Measurements from ENCODE around the gene WDR82. TPM values are rescaled to one million over a fixed set of nuclear protein-coding genes. Genes with fewer than 3 reads are reported as not detected.

WDR82 gene
- total RNA-seq, 1 donor from 2014 or later, result 93.1 TPM

- TF ChIP-seq CTCF (IDR thresholded peaks at IDR 0.05; ENCODE audit: unreplicated experiment), result no peak
- Mint-ChIP-seq H3K27ac (no peak overlapping the region), H3K36me3 (ENCODE audit: insufficient read depth) (no peaks in the 10 kb centered on the region), H3K4me3 (ENCODE audit: low read depth) (no peak overlapping the region), H3K9me3 (ENCODE audit: low read depth) (no peaks in the 10 kb centered on the region), H3K27me3 (no peaks in the 10 kb centered on the region), H3K4me1 (ENCODE audit: low read depth) (peaks cover 36% of the 10 kb centered on the region)
- no peak for DNase-seq (ENCODE audit: low spot score, unreplicated experiment)
These were observed 15.3 kb upstream of the WDR82 start for GRCh38 chr3:52293491-52294319.

- no peaks in the 10 kb centered on the region for H3K9me3 Mint-ChIP-seq (ENCODE audit: low read depth)
- peaks cover 34% of the 10 kb centered on the region for H3K4me1 Mint-ChIP-seq (ENCODE audit: low read depth)
- H3K36me3 Mint-ChIP-seq (ENCODE audit: insufficient read depth), result no peaks in the 10 kb centered on the region
- no peak overlapping the region for H3K27ac Mint-ChIP-seq
- H3K27me3 Mint-ChIP-seq, result no peaks in the 10 kb centered on the region
- no peak overlapping the region for H3K4me3 Mint-ChIP-seq (ENCODE audit: low read depth)
- DNase-seq (ENCODE audit: low spot score, unreplicated experiment), result no peak
- TF ChIP-seq CTCF (IDR thresholded peaks at IDR 0.05; ENCODE audit: unreplicated experiment), result no peak
These were observed 14.0 kb upstream of the WDR82 start for GRCh38 chr3:52292247-52293065.

- Mint-ChIP-seq H3K4me1 (ENCODE audit: low read depth) (peaks cover 37% of the 10 kb centered on the region), H3K36me3 (ENCODE audit: insufficient read depth) (no peaks in the 10 kb centered on the region), H3K27me3 (no peaks in the 10 kb centered on the region), H3K4me3 (ENCODE audit: low read depth) (peak overlapping the region; percentile 63), H3K27ac (no peak overlapping the region), H3K9me3 (ENCODE audit: low read depth) (no peaks in the 10 kb centered on the region)
- peak; percentile 63 for TF ChIP-seq CTCF (IDR thresholded peaks at IDR 0.05; ENCODE audit: unreplicated experiment)
- no peak for DNase-seq (ENCODE audit: low spot score, unreplicated experiment)
These were observed 13.2 kb upstream of the WDR82 start for GRCh38 chr3:52291508-52292181.

DNA sequence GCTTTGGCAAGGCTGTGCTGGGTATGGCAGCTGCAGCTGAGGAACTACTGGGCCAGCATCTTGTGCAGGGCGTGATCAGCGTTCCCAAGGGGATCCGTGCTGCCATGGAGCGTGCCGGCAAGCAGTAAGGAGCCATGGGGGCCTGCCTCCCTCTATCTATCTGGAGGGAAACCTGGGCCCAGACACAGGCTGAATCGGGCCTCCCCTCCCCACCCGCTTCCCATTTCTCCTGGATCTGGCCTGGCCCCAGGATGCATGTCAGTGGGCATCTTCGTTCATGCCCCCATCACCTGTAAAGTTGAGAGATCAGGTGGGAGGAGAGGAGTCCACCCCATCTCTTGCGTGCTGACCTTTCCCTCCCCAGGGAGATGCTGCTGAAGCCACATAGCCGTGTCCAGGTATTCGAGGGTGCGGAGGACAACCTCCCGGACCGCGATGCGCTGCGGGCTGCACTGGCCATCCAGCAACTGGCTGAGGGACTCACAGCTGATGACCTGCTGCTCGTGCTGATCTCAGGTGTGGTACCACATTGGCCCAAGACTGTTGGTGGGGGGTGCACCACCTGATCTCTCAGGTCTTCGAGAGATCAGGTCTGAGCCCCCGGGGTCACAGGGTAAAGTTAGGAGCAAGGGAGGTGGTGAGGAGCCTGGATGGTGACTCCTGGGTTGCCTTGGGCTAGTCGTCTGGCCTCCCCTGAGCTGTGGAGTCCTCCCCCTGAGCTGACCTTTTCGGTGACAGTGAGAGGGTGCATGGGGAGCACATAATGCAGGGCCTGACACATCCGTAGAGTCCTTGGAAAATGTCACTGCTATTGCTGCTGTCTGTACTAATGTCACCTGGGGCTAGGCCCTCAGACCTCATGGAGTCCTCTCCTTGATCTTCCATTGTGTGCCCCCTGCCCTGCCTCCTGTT, 12.4 kb upstream of the WDR82 start:
- no peaks in the 10 kb centered on the region for H3K27me3 Mint-ChIP-seq
- TF ChIP-seq CTCF (IDR thresholded peaks at IDR 0.05; ENCODE audit: unreplicated experiment), result no peak
- peaks cover 37% of the 10 kb centered on the region for H3K4me1 Mint-ChIP-seq (ENCODE audit: low read depth)
- H3K4me3 Mint-ChIP-seq (ENCODE audit: low read depth), result peak overlapping the region; percentile 100
- no peaks in the 10 kb centered on the region for H3K9me3 Mint-ChIP-seq (ENCODE audit: low read depth)
- H3K27ac Mint-ChIP-seq, result no peak overlapping the region
- DNase-seq (ENCODE audit: low spot score, unreplicated experiment), result no peak
- H3K36me3 Mint-ChIP-seq (ENCODE audit: insufficient read depth), result no peaks in the 10 kb centered on the region

Data from progenitor cell of endocrine pancreas (in vitro differentiated cells).